H9 (cell line): ENCODE measurements around the gene SBNO1. TPM values are rescaled to one million over a fixed set of nuclear protein-coding genes. Genes with fewer than 3 reads are reported as not detected.

Source experiments
- DNase-seq: peaks from one replicate; pipeline ENCODE4 v3.0.0-alpha.2; 2017
- H2AFZ ChIP-seq: one replicate; pipeline ENCODE4 v1.6.1; 2013; ENCODE audit warnings: mild to moderate bottlenecking, low read length, control low read depth, moderate library complexity
- H2AK5ac ChIP-seq: 2 replicates; pipeline ENCODE4 v1.6.1; 2013; ENCODE audit warnings: low read length, control low read depth, mixed read lengths; ENCODE audit not compliant: insufficient read length
- H2BK120ac ChIP-seq: one replicate; pipeline ENCODE4 v1.6.1; 2013; ENCODE audit warnings: low read depth, mild to moderate bottlenecking, low read length, control low read depth, inconsistent platforms; ENCODE audit not compliant: poor library complexity, severe bottlenecking
- H2BK12ac ChIP-seq: 2 replicates; pipeline ENCODE4 v1.6.1; 2013; ENCODE audit warnings: low read length, control low read depth, mixed read lengths, low read depth; ENCODE audit not compliant: insufficient read length
- H2BK15ac ChIP-seq: 2 replicates; pipeline ENCODE4 v1.6.1; 2013; ENCODE audit warnings: low read depth, low read length, control low read depth
- H2BK20ac ChIP-seq: one replicate; pipeline ENCODE4 v1.6.1; 2013; ENCODE audit warnings: low read depth, mild to moderate bottlenecking, low read length, control low read depth, inconsistent platforms; ENCODE audit not compliant: poor library complexity, severe bottlenecking
- H2BK5ac ChIP-seq: 2 replicates; pipeline ENCODE4 v1.6.1; 2013; ENCODE audit warnings: low read length, control low read depth, mixed read lengths; ENCODE audit not compliant: insufficient read length
- H3K14ac ChIP-seq: 2 replicates; pipeline ENCODE4 v1.6.1; 2013; ENCODE audit warnings: low read length, control low read depth; ENCODE audit not compliant: insufficient read depth
- H3K18ac ChIP-seq: 2 replicates; pipeline ENCODE4 v1.6.1; 2013; ENCODE audit warnings: low read depth, mild to moderate bottlenecking, mixed read lengths, low read length, control low read depth; ENCODE audit not compliant: insufficient read length
- H3K23ac ChIP-seq: 2 replicates; pipeline ENCODE4 v1.6.1; 2013; ENCODE audit warnings: low read length, control low read depth, mixed read lengths, low read depth; ENCODE audit not compliant: insufficient read length
- H3K23me2 ChIP-seq: 2 replicates; pipeline ENCODE4 v1.6.1; 2013; ENCODE audit warnings: low read depth, mild to moderate bottlenecking, mixed read lengths, low read length, control low read depth; ENCODE audit not compliant: insufficient read length, poor library complexity, severe bottlenecking
- H3K27ac ChIP-seq: 2 replicates; pipeline ENCODE4 v1.5.1; 2013; ENCODE audit warnings: low read length, control low read depth, mixed read lengths, low read depth; ENCODE audit not compliant: insufficient read length
- H3K27me3 ChIP-seq: 2 replicates; pipeline ENCODE4 v1.6.1; 2013; ENCODE audit warnings: low read length, control low read depth, inconsistent platforms; ENCODE audit not compliant: insufficient read depth
- H3K4ac ChIP-seq: 2 replicates; pipeline ENCODE4 v1.6.1; 2013; ENCODE audit warnings: low read depth, mild to moderate bottlenecking, control low read depth, inconsistent platforms, low read length, moderate library complexity
- H3K4me1 ChIP-seq: 2 replicates; pipeline ENCODE4 v1.6.1; 2013; ENCODE audit warnings: low read length, control low read depth, inconsistent platforms; ENCODE audit not compliant: insufficient read depth
- H3K4me2 ChIP-seq: 2 replicates; pipeline ENCODE4 v1.6.1; 2013; ENCODE audit warnings: low read length, control low read depth, mixed read lengths; ENCODE audit not compliant: insufficient read length, insufficient read depth
- H3K56ac ChIP-seq: 2 replicates; pipeline ENCODE4 v1.6.1; 2013; ENCODE audit warnings: low read depth, mild to moderate bottlenecking, mixed read lengths, low read length, control low read depth; ENCODE audit not compliant: insufficient read length
- H3K79me1 ChIP-seq: 2 replicates; pipeline ENCODE4 v1.6.1; 2013; ENCODE audit warnings: low read depth, mild to moderate bottlenecking, moderate library complexity, low read length, control low read depth, inconsistent platforms; ENCODE audit not compliant: insufficient read depth, poor library complexity, severe bottlenecking
- H3K79me2 ChIP-seq: 2 replicates; pipeline ENCODE4 v1.6.1; 2013; ENCODE audit warnings: low read length, control low read depth, inconsistent platforms; ENCODE audit not compliant: insufficient read depth
- H3K9ac ChIP-seq: 2 replicates; pipeline ENCODE4 v1.6.1; 2013; ENCODE audit warnings: low read length, control low read depth, mixed read lengths; ENCODE audit not compliant: insufficient read length; ENCODE audit errors: extremely low read depth
- H3K9me3 ChIP-seq: one replicate; pipeline ENCODE4 v1.6.1; 2013; ENCODE audit warnings: low read depth, low read length, inconsistent platforms; ENCODE audit not compliant: control insufficient read depth
- H3T11ph ChIP-seq: one replicate; pipeline ENCODE4 v1.6.1; 2013; ENCODE audit warnings: mild to moderate bottlenecking, low read length, control low read depth, inconsistent platforms
- H4K20me1 ChIP-seq: one replicate; pipeline ENCODE4 v1.6.1; 2013; ENCODE audit not compliant: control insufficient read depth, insufficient read length, insufficient read depth
- H4K5ac ChIP-seq: 2 replicates; pipeline ENCODE4 v1.6.1; 2013; ENCODE audit warnings: low read depth, mild to moderate bottlenecking, mixed read lengths, low read length, control low read depth; ENCODE audit not compliant: insufficient read length
- H4K8ac ChIP-seq: replicated peaks from 2 replicates; pipeline ENCODE4 v1.6.1; 2013; ENCODE audit warnings: low read length, control low read depth, mixed read lengths, low read depth; ENCODE audit not compliant: insufficient read length
- H4K91ac ChIP-seq: 2 replicates; pipeline ENCODE4 v1.6.1; 2013; ENCODE audit warnings: low read depth, mild to moderate bottlenecking, moderate library complexity, mixed read lengths, low read length, control low read depth; ENCODE audit not compliant: insufficient read length
- H3K27ac Mint-ChIP-seq, 3 experiments: 2 replicates in 2 of 3; 3 replicates in 1 of 3; pipeline ENCODE4 v1.8.0; 2020 to 2021; ENCODE audit warnings: mixed read lengths in 3 of 3, mild to moderate bottlenecking in 1 of 3, moderate library complexity in 1 of 3
- H3K27me3 Mint-ChIP-seq: 2 replicates; pipeline ENCODE4 v1.8.0; 2021; ENCODE audit warnings: low read depth, mild to moderate bottlenecking, moderate library complexity, mixed read lengths
- H3K36me3 Mint-ChIP-seq, 3 experiments: 2 replicates in 2 of 3; 3 replicates in 1 of 3; pipeline ENCODE4 v1.8.0; 2020 to 2021; ENCODE audit warnings: low read depth in 3 of 3, mixed read lengths in 3 of 3; ENCODE audit not compliant: insufficient read depth in 1 of 3
- H3K4me1 Mint-ChIP-seq, 2 experiments: 2 replicates each; pipeline ENCODE4 v1.8.0; 2020; ENCODE audit warnings: mixed read lengths in 2 of 2
- H3K4me3 Mint-ChIP-seq, 2 experiments: 2 replicates in 1 of 2; 3 replicates in 1 of 2; pipeline ENCODE4 v1.8.0; 2020 to 2021; ENCODE audit warnings: mild to moderate bottlenecking in 2 of 2, mixed read lengths in 2 of 2, moderate library complexity in 1 of 2
- H3K9me3 Mint-ChIP-seq, 2 experiments: 2 replicates in 1 of 2; 3 replicates in 1 of 2; pipeline ENCODE4 v1.8.0; 2020; ENCODE audit warnings: mild to moderate bottlenecking in 2 of 2, mixed read lengths in 2 of 2, moderate library complexity in 1 of 2
- CTCF ChIP-seq: fragments of 200-600 bp; sonication (generic); conservative IDR thresholded peaks from 3 replicates; pipeline ENCODE4 v1.8.0; 2021; ENCODE audit warnings: antibody characterized with exemption, mild to moderate bottlenecking
- WGBS: extraction: QIAGEN DNeasy Blood & Tissue Kit; methylation state at CpG from one replicate; pipeline ENCODE4 v1.1.7; 2013; ENCODE audit warnings: missing lambda C conversion rate, low lambda C conversion rate, mixed read lengths; ENCODE audit not compliant: insufficient read length; ENCODE audit errors: extremely low coverage; 5-methylcytosine and 5-hydroxymethylcytosine counted together
- total RNA-seq: library from RNA; stranded (reverse); gene quantifications from 2 replicates; pipeline ENCODE4 v1.2.1, GENCODE V29; 2021

Gene SBNO1
- total RNA-seq, 1 experiment from 2014 or later: 47.5 TPM

- H3K27me3 Mint-ChIP-seq: no peaks in the 10 kb centered on the region
- Histone ChIP-seq H2BK120ac (no peak overlapping the region), H2BK20ac (no peak overlapping the region), H4K20me1 (no peaks in the 10 kb centered on the region), H4K8ac (no peak overlapping the region), H4K91ac (no peak overlapping the region), H3K9ac (no peak overlapping the region), H4K5ac (no peak overlapping the region), H3K9me3 (no peaks in the 10 kb centered on the region), H3K23me2 (no peaks in the 10 kb centered on the region), H3K14ac (no peak overlapping the region), H3K4ac (no peak overlapping the region), H3K79me1 (no peaks in the 10 kb centered on the region), H3K27me3 (no peaks in the 10 kb centered on the region), H3K27ac (no peak overlapping the region), H2BK15ac (no peak overlapping the region), H3K18ac (no peak overlapping the region), H2BK5ac (no peak overlapping the region), H3K4me1 (no peaks in the 10 kb centered on the region), H2AFZ (no peak overlapping the region), H3K56ac (no peak overlapping the region), H3K4me2 (no peak overlapping the region), H3K23ac (no peak overlapping the region), H2AK5ac (no peak overlapping the region), H3T11ph (no peak overlapping the region), H3K79me2 (no peaks in the 10 kb centered on the region), H2BK12ac (no peak overlapping the region)
- no peak for DNase-seq
- no peak overlapping the region for H3K4me3 Mint-ChIP-seq
- peaks cover 6 to 12% of the 10 kb centered on the region in 2 experiments for H3K9me3 Mint-ChIP-seq
- H3K36me3 Mint-ChIP-seq: peaks cover 37 to 88% (median 84%) of the 10 kb centered on the region in 3 experiments
- H3K4me1 Mint-ChIP-seq: peaks cover 19 to 22% of the 10 kb centered on the region in 2 experiments
- WGBS: no CpG with 5 or more reads among the region's 5 CpGs
- H3K27ac Mint-ChIP-seq: no peak overlapping the region; a peak in 1 of 7 replicates
- no peak for TF ChIP-seq CTCF
Observed at GRCh38 chr12:123254853-123255446, 109.7 kb downstream of the SBNO1 start.
